Mesothelial cell of epicardium (in vitro differentiated cells): ENCODE data around the gene AP5Z1. TPM values are rescaled to one million over a fixed set of nuclear protein-coding genes. Genes with fewer than 3 reads are reported as not detected.

ENCODE experiments used
- DNase-seq, 2 experiments: peaks; one replicate each; pipeline ENCODE4 v3.0.0; 2021; ENCODE audit warnings: low spot score in 2 of 2; ENCODE audit not compliant: unreplicated experiment in 2 of 2
- H3K27ac Mint-ChIP-seq: 2 replicates; pipeline ENCODE4 v1.8.0; 2021; ENCODE audit warnings: mixed read lengths
- H3K27me3 Mint-ChIP-seq: 2 replicates; pipeline ENCODE4 v1.8.0; 2021; ENCODE audit warnings: low read depth, mixed read lengths
- H3K36me3 Mint-ChIP-seq: 2 replicates; pipeline ENCODE4 v1.8.0; 2021; ENCODE audit warnings: mixed read lengths
- H3K4me1 Mint-ChIP-seq: 2 replicates; pipeline ENCODE4 v1.8.0; 2021; ENCODE audit warnings: mixed read lengths
- H3K4me3 Mint-ChIP-seq: 2 replicates; pipeline ENCODE4 v1.8.0; 2021; ENCODE audit warnings: mild to moderate bottlenecking, moderate library complexity, mixed read lengths
- H3K9me3 Mint-ChIP-seq: 2 replicates; pipeline ENCODE4 v1.8.0; 2021; ENCODE audit warnings: mixed read lengths
- total RNA-seq: library from RNA; stranded (reverse); gene quantifications from 3 replicates; pipeline ENCODE4 v1.2.1, GENCODE V29; 2021
- TF ChIP-seq, protein P1 (sequence below): fragments of 200-600 bp; sonication (generic); IDR thresholded peaks from one replicate; pipeline ENCODE4 v1.5.0; 2021; ENCODE audit warnings: antibody characterized with exemption; ENCODE audit not compliant: unreplicated experiment

Gene AP5Z1
- total RNA-seq, 1 donor from 2014 or later: 36.2 TPM

- Mint-ChIP-seq H3K27ac (no peak overlapping the region), H3K4me3 (no peak overlapping the region), H3K36me3 (peaks cover 1% of the 10 kb centered on the region), H3K27me3 (no peaks in the 10 kb centered on the region), H3K4me1 (peaks cover 2% of the 10 kb centered on the region), H3K9me3 (no peaks in the 10 kb centered on the region)
- TF ChIP-seq, protein P1, sequence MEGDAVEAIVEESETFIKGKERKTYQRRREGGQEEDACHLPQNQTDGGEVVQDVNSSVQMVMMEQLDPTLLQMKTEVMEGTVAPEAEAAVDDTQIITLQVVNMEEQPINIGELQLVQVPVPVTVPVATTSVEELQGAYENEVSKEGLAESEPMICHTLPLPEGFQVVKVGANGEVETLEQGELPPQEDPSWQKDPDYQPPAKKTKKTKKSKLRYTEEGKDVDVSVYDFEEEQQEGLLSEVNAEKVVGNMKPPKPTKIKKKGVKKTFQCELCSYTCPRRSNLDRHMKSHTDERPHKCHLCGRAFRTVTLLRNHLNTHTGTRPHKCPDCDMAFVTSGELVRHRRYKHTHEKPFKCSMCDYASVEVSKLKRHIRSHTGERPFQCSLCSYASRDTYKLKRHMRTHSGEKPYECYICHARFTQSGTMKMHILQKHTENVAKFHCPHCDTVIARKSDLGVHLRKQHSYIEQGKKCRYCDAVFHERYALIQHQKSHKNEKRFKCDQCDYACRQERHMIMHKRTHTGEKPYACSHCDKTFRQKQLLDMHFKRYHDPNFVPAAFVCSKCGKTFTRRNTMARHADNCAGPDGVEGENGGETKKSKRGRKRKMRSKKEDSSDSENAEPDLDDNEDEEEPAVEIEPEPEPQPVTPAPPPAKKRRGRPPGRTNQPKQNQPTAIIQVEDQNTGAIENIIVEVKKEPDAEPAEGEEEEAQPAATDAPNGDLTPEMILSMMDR: no peak
- DNase-seq: no peak
These were observed 58.5 kb downstream of the AP5Z1 start for GRCh38 chr7:4833691-4834600.

- DNase-seq: no peak
- no peaks in the 10 kb centered on the region for H3K27me3 Mint-ChIP-seq
- no peaks in the 10 kb centered on the region for H3K9me3 Mint-ChIP-seq
- peaks cover 1% of the 10 kb centered on the region for H3K36me3 Mint-ChIP-seq
- no peak overlapping the region for H3K4me3 Mint-ChIP-seq
- peaks cover 2% of the 10 kb centered on the region for H3K4me1 Mint-ChIP-seq
- H3K27ac Mint-ChIP-seq: no peak overlapping the region
- TF ChIP-seq, protein P1: no peak
These were observed 59.4 kb downstream of the AP5Z1 start for GRCh38 chr7:4834601-4835397.

- Mint-ChIP-seq H3K27me3 (no peaks in the 10 kb centered on the region), H3K36me3 (no peaks in the 10 kb centered on the region), H3K9me3 (no peaks in the 10 kb centered on the region), H3K4me3 (no peak overlapping the region), H3K4me1 (no peaks in the 10 kb centered on the region), H3K27ac (no peak overlapping the region)
- DNase-seq: no peak
- TF ChIP-seq, protein P1: no peak
These were observed 60.2 kb downstream of the AP5Z1 start for GRCh38 chr7:4835398-4836205.

DNA sequence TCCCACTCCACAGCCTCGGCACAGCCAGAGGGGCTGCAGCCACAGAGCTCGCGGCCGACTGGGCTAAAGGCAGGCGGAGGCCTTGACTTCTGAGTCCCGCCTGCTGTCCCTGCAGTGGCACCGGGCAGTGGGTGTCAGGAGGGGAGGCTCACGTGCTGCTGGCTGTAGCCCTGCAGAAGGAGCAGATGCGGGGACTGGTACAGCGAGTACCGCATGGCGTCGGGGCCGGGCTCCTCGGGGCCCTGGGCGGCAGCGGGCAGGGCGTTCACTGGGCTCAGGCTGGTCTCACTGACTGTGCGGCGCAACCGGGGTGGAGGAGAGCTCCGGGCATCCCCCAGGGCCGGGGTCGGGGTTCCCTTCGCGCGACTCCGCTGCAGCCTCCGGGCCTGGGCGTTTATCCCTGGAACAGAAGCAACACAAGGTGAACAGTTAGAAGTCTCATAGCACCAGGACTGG is 60.8 kb downstream of the AP5Z1 start:
- Mint-ChIP-seq H3K4me3 (no peak overlapping the region), H3K4me1 (no peaks in the 10 kb centered on the region), H3K27ac (no peak overlapping the region), H3K9me3 (no peaks in the 10 kb centered on the region), H3K36me3 (no peaks in the 10 kb centered on the region), H3K27me3 (no peaks in the 10 kb centered on the region)
- TF ChIP-seq, protein P1: no peak
- no peak for DNase-seq

DNA sequence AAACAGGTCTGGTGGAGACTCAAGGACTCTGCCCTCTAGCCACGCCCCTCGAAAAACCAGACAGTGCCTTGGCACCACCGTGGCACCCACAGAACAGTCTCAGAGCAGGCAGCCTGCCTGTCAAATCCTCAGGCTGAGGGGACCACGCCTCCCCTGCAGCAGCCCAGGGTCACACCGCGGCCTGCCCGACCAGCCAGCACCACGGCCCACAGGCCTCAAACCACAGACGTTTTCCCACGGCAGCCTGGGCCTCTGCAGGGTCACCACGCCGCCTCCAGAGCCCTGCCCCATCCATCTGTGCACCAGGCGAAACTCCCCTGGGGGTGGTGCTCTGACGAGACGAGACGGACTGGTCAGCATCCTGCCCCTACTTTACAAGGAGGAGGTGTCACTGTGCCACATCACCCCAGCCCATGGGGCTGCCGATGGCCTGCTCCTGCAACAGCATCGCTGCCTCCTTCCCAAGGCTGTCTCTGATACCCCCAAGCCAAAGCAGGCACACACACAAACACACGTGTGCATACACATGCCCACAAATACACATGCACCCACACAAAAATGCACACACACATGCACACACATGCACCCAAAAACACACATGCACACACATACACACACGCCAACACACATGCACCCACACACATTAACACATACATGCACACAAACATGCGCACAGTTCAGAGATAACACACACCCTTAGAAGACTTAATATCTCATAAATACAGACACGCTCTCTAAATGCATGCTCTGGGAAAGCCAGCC is 61.8 kb downstream of the AP5Z1 start:
- H3K4me1 Mint-ChIP-seq: no peaks in the 10 kb centered on the region
- H3K4me3 Mint-ChIP-seq: no peak overlapping the region
- no peaks in the 10 kb centered on the region for H3K36me3 Mint-ChIP-seq
- no peak overlapping the region for H3K27ac Mint-ChIP-seq
- DNase-seq: no peak
- no peaks in the 10 kb centered on the region for H3K27me3 Mint-ChIP-seq
- TF ChIP-seq, protein P1: no peak
- H3K9me3 Mint-ChIP-seq: no peaks in the 10 kb centered on the region
